ENCODE results near the gene PRKG1.
"Not testable (repeated sequence)": the region's sequence is repeated elsewhere in the genome, so short reads cannot be mapped to it uniquely, and the experiment has no call there.

PRKG1 gene

GRCh38 chr10:51313773-51314478 lies 239.6 kb downstream of the PRKG1 start:
- H3K9me3 ChIP-seq: no peaks in the 10 kb centered on the region
- in situ Hi-C loops (cut with MboI; ENCODE audit: low sequenced_read_pairs): no loop called here

GRCh38 chr10:51314481-51314880 lies 240.2 kb downstream of the PRKG1 start:
- Histone ChIP-seq H3K4me1 (no peaks in the 10 kb centered on the region), H3K27me3 (ENCODE audit: low read depth) (peaks cover 5% of the 10 kb centered on the region; the same call in 1 of the 2 replicates), H3K36me3 (replicated peaks) (no peaks in the 10 kb centered on the region), H3K4me3 (no peak overlapping the region), H3K9me3 (no peaks in the 10 kb centered on the region)
- in situ Hi-C loops (cut with MboI; ENCODE audit: low sequenced_read_pairs): no loop called here
- no peak for DNase-seq (ENCODE audit: low spot score in 2 of 2)

More at GRCh38 chr10:51313773-51314478, 239.6 kb downstream of the PRKG1 start:
- Histone ChIP-seq H3K27me3 (ENCODE audit: low read depth) (peaks cover under 1% of the 10 kb centered on the region; the same call in 1 of the 2 replicates), H3K4me1 (no peaks in the 10 kb centered on the region), H3K36me3 (replicated peaks) (no peaks in the 10 kb centered on the region), H3K4me3 (no peak overlapping the region)
- DNase-seq (ENCODE audit: low spot score in 2 of 2): no peak

- Histone ChIP-seq H3K4me3 (no peak overlapping the region), H3K27me3 (ENCODE audit: low read depth) (peaks cover 5% of the 10 kb centered on the region; the same call in 1 of the 2 replicates), H3K4me1 (no peaks in the 10 kb centered on the region), H3K9me3 (no peaks in the 10 kb centered on the region), H3K36me3 (replicated peaks) (no peaks in the 10 kb centered on the region)
- in situ Hi-C loops (cut with MboI; ENCODE audit: low sequenced_read_pairs): no loop called here
- no peak for DNase-seq (ENCODE audit: low spot score in 2 of 2)
Measured at GRCh38 chr10:51318399-51319172, 244.3 kb downstream of the PRKG1 start.

DNA sequence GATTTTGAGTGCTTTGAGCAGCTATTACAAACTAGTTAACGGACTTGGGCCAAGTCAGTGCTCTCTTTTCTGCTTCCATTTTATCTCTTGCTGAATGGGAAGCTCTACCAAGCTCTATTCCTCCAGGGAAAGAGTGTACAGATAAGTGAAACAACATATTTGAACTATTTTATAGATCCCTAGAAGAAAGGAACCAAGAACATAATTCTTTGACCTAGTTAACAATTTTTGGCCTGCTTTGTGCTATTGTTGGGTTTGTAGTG lies 244.8 kb downstream of the PRKG1 start:
- H3K9me3 ChIP-seq: no peaks in the 10 kb centered on the region
- no peaks in the 10 kb centered on the region for H3K4me1 ChIP-seq
- in situ Hi-C loops (cut with MboI; ENCODE audit: low sequenced_read_pairs): no loop called here
- DNase-seq (ENCODE audit: low spot score in 2 of 2): no peak
- H3K36me3 ChIP-seq (replicated peaks): no peaks in the 10 kb centered on the region
- H3K4me3 ChIP-seq: no peak overlapping the region
- peaks cover 5% of the 10 kb centered on the region; the same call in 1 of the 2 replicates for H3K27me3 ChIP-seq (ENCODE audit: low read depth)

DNA sequence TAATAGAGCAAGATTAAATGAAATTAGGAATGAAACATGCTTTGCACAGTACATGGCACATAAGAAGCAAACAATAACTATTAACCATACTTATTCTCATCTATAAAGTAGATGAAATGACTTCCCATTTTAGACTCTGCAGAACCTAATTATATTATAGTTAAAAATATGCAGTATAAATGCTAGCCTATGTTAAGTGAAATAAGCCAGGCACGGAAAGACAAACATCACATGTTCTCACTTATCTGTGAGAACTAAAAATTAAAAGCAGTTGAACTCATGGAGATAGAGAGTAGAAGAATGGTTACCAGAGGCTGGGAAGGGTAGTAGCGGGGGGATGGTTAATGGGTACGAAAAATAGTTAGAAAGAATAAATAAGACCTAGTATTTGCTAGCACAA lies 247.0 kb downstream of the PRKG1 start:
- DNase-seq (ENCODE audit: low spot score in 2 of 2): no peak
- H3K4me3 ChIP-seq: no peak overlapping the region
- in situ Hi-C loops (cut with MboI; ENCODE audit: low sequenced_read_pairs): no loop called here
- H3K27me3 ChIP-seq (ENCODE audit: low read depth): peaks cover 5% of the 10 kb centered on the region; the same call in 1 of the 2 replicates
- no peaks in the 10 kb centered on the region for H3K36me3 ChIP-seq (replicated peaks)
- H3K9me3 ChIP-seq: no peaks in the 10 kb centered on the region
- no peaks in the 10 kb centered on the region for H3K4me1 ChIP-seq

GRCh38 chr10:51321980-51322379 lies 247.7 kb downstream of the PRKG1 start:
- peaks cover 5% of the 10 kb centered on the region; the same call in 1 of the 2 replicates for H3K27me3 ChIP-seq (ENCODE audit: low read depth)
- no peaks in the 10 kb centered on the region for H3K9me3 ChIP-seq
- no peaks in the 10 kb centered on the region for H3K36me3 ChIP-seq (replicated peaks)
- no peak for DNase-seq (ENCODE audit: low spot score in 2 of 2)
- no peaks in the 10 kb centered on the region for H3K4me1 ChIP-seq
- in situ Hi-C loops (cut with MboI; ENCODE audit: low sequenced_read_pairs): no loop called here
- H3K4me3 ChIP-seq: no peak overlapping the region

DNA sequence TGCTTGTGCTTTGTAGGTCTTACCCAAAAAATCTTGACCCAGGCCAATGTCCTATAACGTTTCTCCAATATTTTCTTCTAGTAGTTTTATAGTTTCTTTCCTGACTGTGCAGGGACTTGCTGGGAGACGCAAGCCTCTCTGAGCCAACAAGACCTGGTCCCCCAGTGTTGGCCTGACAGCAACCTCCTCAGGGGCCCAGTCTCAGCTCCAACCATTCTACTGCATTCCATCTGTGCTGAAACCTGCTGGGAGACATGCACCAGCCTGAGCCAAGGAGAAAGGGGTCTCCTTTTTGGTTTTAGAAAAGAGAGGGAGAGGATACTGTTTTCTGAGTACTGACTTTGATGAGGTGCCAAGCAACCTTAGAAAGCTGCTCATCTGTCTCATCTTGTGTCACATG lies 251.4 kb downstream of the PRKG1 start:
- H3K9me3 ChIP-seq: no peaks in the 10 kb centered on the region
- H3K36me3 ChIP-seq (replicated peaks): no peaks in the 10 kb centered on the region
- H3K27me3 ChIP-seq (ENCODE audit: low read depth): no peaks in the 10 kb centered on the region
- H3K4me1 ChIP-seq: no peaks in the 10 kb centered on the region
- no peak overlapping the region for H3K4me3 ChIP-seq
- in situ Hi-C loops (cut with MboI; ENCODE audit: low sequenced_read_pairs): no loop called here
- DNase-seq (ENCODE audit: low spot score in 2 of 2): no peak

- no peaks in the 10 kb centered on the region for H3K4me1 ChIP-seq
- in situ Hi-C loops (cut with MboI; ENCODE audit: low sequenced_read_pairs): no loop called here
- H3K27me3 ChIP-seq (ENCODE audit: low read depth): no peaks in the 10 kb centered on the region
- no peak overlapping the region for H3K4me3 ChIP-seq
- no peaks in the 10 kb centered on the region for H3K36me3 ChIP-seq (replicated peaks)
- no peaks in the 10 kb centered on the region for H3K9me3 ChIP-seq
- no peak for DNase-seq (ENCODE audit: low spot score in 2 of 2)
Measured at GRCh38 chr10:51326174-51326573, 251.9 kb downstream of the PRKG1 start.

GRCh38 chr10:51327432-51327831 lies 253.1 kb downstream of the PRKG1 start:
- H3K9me3 ChIP-seq: no peaks in the 10 kb centered on the region
- H3K36me3 ChIP-seq (replicated peaks): no peaks in the 10 kb centered on the region
- no peak overlapping the region for H3K4me3 ChIP-seq
- no peak for DNase-seq (ENCODE audit: low spot score in 2 of 2)
- no peaks in the 10 kb centered on the region for H3K27me3 ChIP-seq (ENCODE audit: low read depth)
- in situ Hi-C loops (cut with MboI; ENCODE audit: low sequenced_read_pairs): no loop called here
- H3K4me1 ChIP-seq: no peaks in the 10 kb centered on the region

GRCh38 chr10:51340366-51340765 lies 266.1 kb downstream of the PRKG1 start:
- no peaks in the 10 kb centered on the region for H3K27me3 ChIP-seq (ENCODE audit: low read depth)
- no peak overlapping the region for H3K4me3 ChIP-seq
- DNase-seq (ENCODE audit: low spot score in 2 of 2): no peak
- in situ Hi-C loops (cut with MboI; ENCODE audit: low sequenced_read_pairs): no loop called here
- no peaks in the 10 kb centered on the region for H3K9me3 ChIP-seq
- H3K36me3 ChIP-seq (replicated peaks): no peaks in the 10 kb centered on the region
- H3K4me1 ChIP-seq: no peaks in the 10 kb centered on the region

- no peak overlapping the region for H3K4me3 ChIP-seq
- H3K4me1 ChIP-seq: no peaks in the 10 kb centered on the region
- no peaks in the 10 kb centered on the region for H3K27me3 ChIP-seq (ENCODE audit: low read depth)
- H3K9me3 ChIP-seq: no peaks in the 10 kb centered on the region
- no peak for DNase-seq (ENCODE audit: low spot score in 2 of 2)
- H3K36me3 ChIP-seq (replicated peaks): no peaks in the 10 kb centered on the region
- in situ Hi-C loops (cut with MboI; ENCODE audit: low sequenced_read_pairs): no loop called here
Measured at GRCh38 chr10:51340845-51341610, 266.7 kb downstream of the PRKG1 start.

DNA sequence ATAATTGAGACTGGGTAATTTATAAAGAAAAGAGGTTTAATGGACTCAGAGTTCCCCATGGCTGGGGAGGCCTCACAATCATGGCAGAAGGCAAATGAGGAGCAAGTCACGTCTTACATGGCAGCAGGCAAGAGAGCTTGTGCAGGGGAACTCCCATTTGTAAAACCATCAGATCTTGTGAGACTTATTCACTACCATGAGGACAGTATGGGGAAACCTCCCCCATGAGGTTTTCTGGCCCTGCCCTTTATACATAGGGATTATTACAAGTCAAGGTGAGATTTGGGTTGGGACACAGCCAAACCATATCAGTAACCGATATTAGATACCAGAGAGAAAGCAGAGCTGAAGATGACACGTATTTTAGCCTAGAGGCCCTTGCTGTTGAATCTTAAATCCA lies 267.5 kb downstream of the PRKG1 start:
- H3K9me3 ChIP-seq; H3K4me1 ChIP-seq; H3K36me3 ChIP-seq (replicated peaks); H3K4me3 ChIP-seq; DNase-seq (ENCODE audit: low spot score in 2 of 2); H3K27me3 ChIP-seq (ENCODE audit: low read depth); in situ Hi-C loops (cut with MboI; ENCODE audit: low sequenced_read_pairs): not testable (repeated sequence)

GRCh38 chr10:51342381-51342780 lies 268.1 kb downstream of the PRKG1 start:
- Histone ChIP-seq H3K4me1 (no peaks in the 10 kb centered on the region), H3K36me3 (replicated peaks) (no peaks in the 10 kb centered on the region), H3K4me3 (no peak overlapping the region), H3K9me3 (no peaks in the 10 kb centered on the region), H3K27me3 (ENCODE audit: low read depth) (no peaks in the 10 kb centered on the region)
- DNase-seq (ENCODE audit: low spot score in 2 of 2): no peak
- in situ Hi-C loops (cut with MboI; ENCODE audit: low sequenced_read_pairs): no loop called here

DNA sequence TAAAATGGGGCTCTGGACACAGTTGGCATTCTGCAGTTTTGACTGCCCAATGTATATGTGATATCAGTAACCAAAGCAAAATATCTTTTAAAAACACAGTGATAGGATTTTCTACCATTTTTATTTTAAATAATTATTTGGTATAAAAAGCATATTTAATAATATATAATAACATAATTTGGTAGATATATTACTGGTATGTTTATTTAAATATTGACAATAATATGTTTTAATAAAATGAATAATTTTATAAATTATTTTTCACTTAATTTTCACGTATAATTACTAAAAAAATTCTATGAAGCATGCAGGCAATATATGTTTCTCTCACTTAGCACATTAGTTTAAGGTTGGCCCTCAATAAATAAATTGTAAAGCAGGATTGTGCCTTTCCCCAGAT lies 269.1 kb downstream of the PRKG1 start:
- Histone ChIP-seq H3K27me3 (ENCODE audit: low read depth) (no peaks in the 10 kb centered on the region), H3K4me3 (no peak overlapping the region), H3K36me3 (replicated peaks) (no peaks in the 10 kb centered on the region), H3K4me1 (no peaks in the 10 kb centered on the region), H3K9me3 (no peaks in the 10 kb centered on the region)
- in situ Hi-C loops (cut with MboI; ENCODE audit: low sequenced_read_pairs): no loop called here
- DNase-seq (ENCODE audit: low spot score in 2 of 2): no peak

Measured in HAP-1 (cell line).